Measurements from ENCODE around the gene SLC39A9. TPM values are rescaled to one million over a fixed set of nuclear protein-coding genes. Genes with fewer than 3 reads are reported as not detected.

The SLC39A9 gene
- total and polyA plus RNA-seq, 10 of the 15 experiments (the other 5 are each of a cell fraction or from before 2014, with no cell fraction given), result 19.9 to 109 (median 46.9) TPM

DNA sequence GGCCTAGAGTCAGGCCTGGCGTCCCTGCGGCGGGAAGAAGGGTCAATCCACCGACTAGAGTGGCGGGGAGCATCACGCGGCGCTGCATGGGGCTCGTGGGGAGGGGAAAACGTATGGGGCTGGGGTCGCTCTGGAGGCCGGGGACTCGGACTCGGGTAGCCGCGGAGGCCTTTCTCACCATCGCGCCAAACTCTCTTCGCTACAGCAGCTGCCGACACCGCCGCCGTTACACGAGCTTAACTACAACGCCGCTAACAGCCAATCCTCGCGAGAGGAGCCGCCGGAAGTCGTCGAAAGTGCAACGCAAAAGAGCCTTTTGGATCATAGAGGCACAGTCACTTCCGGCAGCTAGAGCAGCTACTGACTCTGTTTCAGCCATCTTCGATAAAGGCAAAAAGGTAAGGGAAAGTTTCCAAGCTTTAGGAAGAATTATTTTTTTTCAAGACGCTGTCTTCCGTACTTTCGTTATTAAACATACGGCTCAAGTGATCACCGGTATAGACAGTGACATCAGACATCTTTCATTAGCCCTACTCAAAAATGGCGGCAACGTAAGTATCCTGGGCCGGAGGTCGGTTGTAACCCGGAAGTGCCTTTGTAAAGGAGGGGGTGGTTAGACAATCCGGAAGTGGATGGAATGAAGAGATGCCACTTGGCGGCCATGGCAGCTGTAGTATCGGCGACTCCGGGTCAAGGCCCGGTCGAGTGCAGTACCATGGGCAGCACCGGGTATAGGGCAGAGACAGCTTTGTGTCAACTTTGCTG lies at the start of gene SLC39A9, which contains the start of gene ERH (continued):
- peak in 1 of 2 experiments; percentile 82; a peak in 2 of 3 replicates for TF ChIP-seq EGR1 (IDR thresholded peaks at IDR 0.05; ENCODE audit: borderline replicate concordance in 1 of 2, low read depth in 2 of 2, low read length in 2 of 2)
- TF ChIP-seq NFYA (IDR thresholded peaks at IDR 0.05; ENCODE audit: borderline replicate concordance, low read depth, low read length), result no peak
- peak; percentile 88 for TF ChIP-seq RAD51 (IDR thresholded peaks at IDR 0.05)
- TF ChIP-seq SUZ12 (IDR thresholded peaks at IDR 0.05; ENCODE audit: unreplicated experiment), result no peak
- TF ChIP-seq JUND (IDR thresholded peaks at IDR 0.05; ENCODE audit: low read depth, low read length), result no peak
- no peak for TF ChIP-seq ZNF24 (IDR thresholded peaks at IDR 0.05)
- TF ChIP-seq SP1 (IDR thresholded peaks at IDR 0.05; ENCODE audit: low read depth, low read length), result peak; percentile 32
- TF ChIP-seq SREBF2 (IDR thresholded peaks at IDR 0.05; ENCODE audit: low read length), result peak; percentile 21; the same call in 1 of the 2 replicates
- no peak for TF ChIP-seq ZNF622 (IDR thresholded peaks at IDR 0.05)
- TF ChIP-seq CBX3 (IDR thresholded peaks at IDR 0.05; ENCODE audit: borderline replicate concordance, low read depth), result no peak
- peak; percentile 66; the same call in 1 of the 2 replicates for TF ChIP-seq TCF3 (IDR thresholded peaks at IDR 0.05; ENCODE audit: borderline replicate concordance, insufficient read depth, low read depth, low read length)
- peak; percentile 2 to 41; a peak in 1 of 4 replicates for TF ChIP-seq BHLHE40 (IDR thresholded peaks at IDR 0.05; ENCODE audit: borderline replicate concordance in 1 of 2, low read depth in 2 of 2, low read length in 1 of 2)

- H2AFZ ChIP-seq (ENCODE audit: control insufficient read depth, low read depth, low read length), result no peak overlapping the region
- 83% methylated on average over 11 of the region's 11 CpGs for WGBS (ENCODE audit: insufficient coverage, insufficient replicate concordance, low lambda C conversion rate, missing lambda C conversion rate)
- FAIRE-seq, result no peak
- intact Hi-C loops (cut with micrococcal nuclease; ENCODE audit: unreplicated experiment), result no loop called here
- no peaks in the 10 kb centered on the region for H4K20me1 ChIP-seq (ENCODE audit: control insufficient read depth, insufficient read depth)
- no peak overlapping the region for H3K9ac ChIP-seq (ENCODE audit: control insufficient read depth, insufficient read depth, low read length)
- no peak for ATAC-seq
- H3K36me3 ChIP-seq (ENCODE audit: control insufficient read depth in 2 of 2, insufficient read depth in 2 of 2, low read length in 1 of 2), result no peaks in the 10 kb centered on the region
- SMC1A ChIA-PET (ENCODE audit: uncharacterized antibody, unreplicated experiment), result interaction anchor here (2.7 kb wide), 1 partner anchor 110 kb away, joined by 12 read pairs; no protein-coding TSS in a partner anchor
- no peak overlapping the region for H3K4me3 ChIP-seq
- peaks cover 24% of the 10 kb centered on the region for H3K4me1 ChIP-seq (ENCODE audit: control insufficient read depth, insufficient read depth, low read length)
- in situ Hi-C loops (cut with MboI), result no loop called here
- no peaks in the 10 kb centered on the region for H3K27me3 ChIP-seq (replicated peaks in 1 of 2; ENCODE audit: control insufficient read depth in 2 of 2, insufficient read depth in 2 of 2, low read length in 1 of 2)
- no peak overlapping the region for H3K4me2 ChIP-seq (ENCODE audit: control insufficient read depth, insufficient read depth)
- H3K79me2 ChIP-seq (ENCODE audit: control insufficient read depth, insufficient read depth, low read length), result no peaks in the 10 kb centered on the region
- no peak for DNase-seq (ENCODE audit: low read depth, low spot score)
- BruUV-seq (replicated peaks), result no TSS peak
- RAD21 ChIA-PET (ENCODE audit: unreplicated experiment), result no interaction called here
- POLR2A ChIA-PET, result no interaction called here
- CTCF ChIA-PET, result no interaction called here
- H3K9me3 ChIP-seq (replicated peaks; ENCODE audit: control insufficient read depth, insufficient read depth, low read length), result no peaks in the 10 kb centered on the region
- H3K27ac ChIP-seq (ENCODE audit: control insufficient read depth, insufficient read depth), result no peak overlapping the region
- TF ChIP-seq BCL11A (IDR thresholded peaks at IDR 0.05; ENCODE audit: low read depth, low read length) (no peak), JUND (IDR thresholded peaks at IDR 0.05; ENCODE audit: low read depth, low read length) (no peak), PAX5 (IDR thresholded peaks at IDR 0.05; ENCODE audit: borderline replicate concordance, low read depth, low read length) (no peak), PAX8 (IDR thresholded peaks at IDR 0.05) (no peak), EP300 (IDR thresholded peaks at IDR 0.05; ENCODE audit: borderline replicate concordance in 1 of 2, control insufficient read depth in 1 of 2, low read depth in 2 of 2, low read length in 2 of 2) (no peak), ZBED1 (IDR thresholded peaks at IDR 0.05; ENCODE audit: borderline replicate concordance) (no peak), NFYB (IDR thresholded peaks at IDR 0.05; ENCODE audit: insufficient read depth, low read depth, low read length) (no peak), IKZF1 (conservative IDR thresholded peaks at IDR 0.05) (no peak), FOXK2 (IDR thresholded peaks at IDR 0.05) (no peak), RBBP5 (conservative IDR thresholded peaks at IDR 0.05) (no peak), POLR2AphosphoS2 (IDR thresholded peaks at IDR 0.05; ENCODE audit: low read depth, low read length) (no peak), MTA3 (IDR thresholded peaks at IDR 0.05; ENCODE audit: borderline replicate concordance, low read length) (no peak)
- TF ChIP-seq, protein P1, sequence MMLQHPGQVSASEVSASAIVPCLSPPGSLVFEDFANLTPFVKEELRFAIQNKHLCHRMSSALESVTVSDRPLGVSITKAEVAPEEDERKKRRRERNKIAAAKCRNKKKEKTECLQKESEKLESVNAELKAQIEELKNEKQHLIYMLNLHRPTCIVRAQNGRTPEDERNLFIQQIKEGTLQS (IDR thresholded peaks at IDR 0.05; ENCODE audit: borderline replicate concordance, extremely low read depth, low read depth, low read length), result no peak
These were observed 49.3 kb upstream of the SLC39A9 start for GRCh38 chr14:69349091-69349777.
